ENCODE data around the gene AKAP12.

Gene AKAP12

DNA sequence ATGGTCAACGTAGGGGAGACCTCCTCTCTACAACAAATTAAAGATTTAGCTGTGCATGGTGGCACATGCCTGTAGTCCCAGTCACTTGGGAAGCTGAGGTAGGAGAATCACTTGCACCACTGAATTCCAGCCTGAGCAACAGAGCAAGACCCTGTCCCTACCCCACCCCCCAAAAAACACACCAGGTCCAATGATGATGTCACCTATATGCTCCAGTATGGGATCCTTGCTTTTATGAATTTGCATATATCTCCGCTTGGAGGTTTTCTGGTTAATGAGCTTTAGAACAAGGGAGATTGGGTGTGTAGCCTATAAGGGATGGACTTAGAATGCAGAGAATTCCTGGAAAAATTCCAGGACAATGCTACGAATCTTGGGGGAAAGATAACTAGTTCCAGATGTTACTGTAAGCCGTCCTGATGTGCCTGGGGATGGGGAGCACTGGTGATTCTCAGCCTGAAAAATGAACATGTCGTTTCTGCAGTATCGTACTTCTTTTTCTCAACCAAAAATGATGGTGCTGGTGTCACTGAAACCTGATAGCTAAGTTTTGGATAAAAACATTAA is 90.4 kb downstream of the AKAP12 start:
- no peak for TF ChIP-seq EZH2phosphoT487 (IDR thresholded peaks at IDR 0.05; ENCODE audit: borderline replicate concordance)
- TF ChIP-seq, protein P1, sequence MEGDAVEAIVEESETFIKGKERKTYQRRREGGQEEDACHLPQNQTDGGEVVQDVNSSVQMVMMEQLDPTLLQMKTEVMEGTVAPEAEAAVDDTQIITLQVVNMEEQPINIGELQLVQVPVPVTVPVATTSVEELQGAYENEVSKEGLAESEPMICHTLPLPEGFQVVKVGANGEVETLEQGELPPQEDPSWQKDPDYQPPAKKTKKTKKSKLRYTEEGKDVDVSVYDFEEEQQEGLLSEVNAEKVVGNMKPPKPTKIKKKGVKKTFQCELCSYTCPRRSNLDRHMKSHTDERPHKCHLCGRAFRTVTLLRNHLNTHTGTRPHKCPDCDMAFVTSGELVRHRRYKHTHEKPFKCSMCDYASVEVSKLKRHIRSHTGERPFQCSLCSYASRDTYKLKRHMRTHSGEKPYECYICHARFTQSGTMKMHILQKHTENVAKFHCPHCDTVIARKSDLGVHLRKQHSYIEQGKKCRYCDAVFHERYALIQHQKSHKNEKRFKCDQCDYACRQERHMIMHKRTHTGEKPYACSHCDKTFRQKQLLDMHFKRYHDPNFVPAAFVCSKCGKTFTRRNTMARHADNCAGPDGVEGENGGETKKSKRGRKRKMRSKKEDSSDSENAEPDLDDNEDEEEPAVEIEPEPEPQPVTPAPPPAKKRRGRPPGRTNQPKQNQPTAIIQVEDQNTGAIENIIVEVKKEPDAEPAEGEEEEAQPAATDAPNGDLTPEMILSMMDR (conservative IDR thresholded peaks at IDR 0.05; ENCODE audit: low read length), result no peak
- Histone ChIP-seq H3K4me2 (ENCODE audit: low read depth, low read length, poor library complexity, severe bottlenecking) (no peak overlapping the region), H3F3A (ENCODE audit: low read depth) (no peaks in the 10 kb centered on the region), H3K4me1 (ENCODE audit: insufficient read depth, low read length, poor library complexity, severe bottlenecking) (no peaks in the 10 kb centered on the region), H3K79me2 (ENCODE audit: insufficient read depth, low read length) (no peaks in the 10 kb centered on the region), H3K4me3 (ENCODE audit: low read length, poor library complexity, severe bottlenecking) (no peak overlapping the region), H2AFZ (ENCODE audit: low read length) (no peak overlapping the region), H3K9ac (ENCODE audit: low read depth, low read length, poor library complexity, severe bottlenecking) (no peak overlapping the region), H3K9me2 (replicated peaks; ENCODE audit: low read depth, low read length) (no peaks in the 10 kb centered on the region), H3K27me3 (ENCODE audit: insufficient read depth, low read length, poor library complexity, severe bottlenecking) (no peaks in the 10 kb centered on the region), H3K36me3 (ENCODE audit: insufficient read depth, low read length) (no peaks in the 10 kb centered on the region), H3K9me3 (ENCODE audit: insufficient read depth, low read depth, low read length) (no peaks in the 10 kb centered on the region), H4K20me1 (ENCODE audit: insufficient read depth, low read length, poor library complexity, severe bottlenecking) (no peaks in the 10 kb centered on the region)

DNA sequence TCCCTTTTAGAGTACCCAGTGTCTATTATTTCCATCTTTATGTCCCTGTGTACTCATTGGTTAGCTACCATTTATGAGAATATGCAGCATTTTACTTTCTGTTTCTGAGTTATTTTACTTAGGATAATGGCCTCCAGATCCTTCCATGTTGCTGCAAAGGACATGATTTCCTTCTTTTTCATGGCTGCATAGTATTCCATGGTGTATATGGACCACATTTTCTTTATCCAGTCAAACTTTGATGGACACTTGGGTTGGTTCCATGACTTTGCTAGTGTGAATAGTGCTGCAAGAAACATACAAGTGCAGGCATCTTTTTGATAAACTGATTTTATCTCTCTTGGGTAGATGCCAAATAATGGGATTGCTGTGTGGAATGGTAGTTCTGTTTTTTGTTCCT is 96.2 kb downstream of the AKAP12 start:
- no peak overlapping the region for H3K4me3 ChIP-seq (ENCODE audit: low read length, poor library complexity, severe bottlenecking)
- no peak overlapping the region for H3K9ac ChIP-seq (ENCODE audit: low read depth, low read length, poor library complexity, severe bottlenecking)
- no peak overlapping the region for H2AFZ ChIP-seq (ENCODE audit: low read length)
- H3K36me3 ChIP-seq (ENCODE audit: insufficient read depth, low read length), result no peaks in the 10 kb centered on the region
- H3K79me2 ChIP-seq (ENCODE audit: insufficient read depth, low read length), result no peaks in the 10 kb centered on the region
- H3K4me1 ChIP-seq (ENCODE audit: insufficient read depth, low read length, poor library complexity, severe bottlenecking), result no peaks in the 10 kb centered on the region
- TF ChIP-seq EZH2phosphoT487 (IDR thresholded peaks at IDR 0.05; ENCODE audit: borderline replicate concordance), result no peak
- TF ChIP-seq, protein P1 (conservative IDR thresholded peaks at IDR 0.05; ENCODE audit: low read length), result no peak
- no peaks in the 10 kb centered on the region for H3K9me2 ChIP-seq (replicated peaks; ENCODE audit: low read depth, low read length)
- H3K4me2 ChIP-seq (ENCODE audit: low read depth, low read length, poor library complexity, severe bottlenecking), result no peak overlapping the region
- H4K20me1 ChIP-seq (ENCODE audit: insufficient read depth, low read length, poor library complexity, severe bottlenecking), result no peaks in the 10 kb centered on the region
- H3F3A ChIP-seq (ENCODE audit: low read depth), result no peaks in the 10 kb centered on the region
- H3K27me3 ChIP-seq (ENCODE audit: insufficient read depth, low read length, poor library complexity, severe bottlenecking), result no peaks in the 10 kb centered on the region
- no peaks in the 10 kb centered on the region for H3K9me3 ChIP-seq (ENCODE audit: insufficient read depth, low read depth, low read length)

DNA sequence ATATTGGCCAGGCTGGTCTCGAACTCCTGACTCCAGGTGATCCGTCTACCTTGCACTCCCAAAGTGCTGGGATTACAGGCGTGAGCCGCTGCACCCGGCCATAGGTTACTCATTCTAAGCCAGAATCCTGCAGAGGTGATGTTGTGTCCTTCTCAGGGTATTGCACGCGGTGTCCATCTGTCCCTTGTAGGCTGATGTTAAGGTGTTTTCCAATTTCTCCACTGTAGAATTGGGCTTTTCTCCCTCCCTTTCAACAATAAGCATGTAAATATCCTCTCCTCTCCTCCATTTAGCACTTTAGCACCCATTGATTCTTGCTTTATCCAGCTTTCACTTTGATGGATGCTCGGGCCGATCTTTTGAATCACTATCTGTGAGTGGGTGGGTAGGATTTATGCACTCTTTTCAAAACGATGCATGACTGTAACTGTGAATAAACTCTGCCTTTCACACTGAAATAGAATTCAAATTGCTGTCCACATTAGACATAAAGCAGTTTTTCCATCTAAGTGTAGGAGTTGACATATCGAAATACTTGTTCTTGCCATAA is 99.0 kb downstream of the AKAP12 start:
- Histone ChIP-seq H4K20me1 (ENCODE audit: insufficient read depth, low read length, poor library complexity, severe bottlenecking) (no peaks in the 10 kb centered on the region), H3K4me2 (ENCODE audit: low read depth, low read length, poor library complexity, severe bottlenecking) (no peak overlapping the region), H3K9ac (ENCODE audit: low read depth, low read length, poor library complexity, severe bottlenecking) (no peak overlapping the region), H2AFZ (ENCODE audit: low read length) (no peak overlapping the region), H3K36me3 (ENCODE audit: insufficient read depth, low read length) (no peaks in the 10 kb centered on the region), H3F3A (ENCODE audit: low read depth) (no peaks in the 10 kb centered on the region), H3K4me1 (ENCODE audit: insufficient read depth, low read length, poor library complexity, severe bottlenecking) (no peaks in the 10 kb centered on the region), H3K79me2 (ENCODE audit: insufficient read depth, low read length) (no peaks in the 10 kb centered on the region), H3K9me2 (replicated peaks; ENCODE audit: low read depth, low read length) (no peaks in the 10 kb centered on the region), H3K27me3 (ENCODE audit: insufficient read depth, low read length, poor library complexity, severe bottlenecking) (no peaks in the 10 kb centered on the region), H3K4me3 (ENCODE audit: low read length, poor library complexity, severe bottlenecking) (no peak overlapping the region), H3K9me3 (ENCODE audit: insufficient read depth, low read depth, low read length) (no peaks in the 10 kb centered on the region)
- TF ChIP-seq, protein P1 (conservative IDR thresholded peaks at IDR 0.05; ENCODE audit: low read length), result no peak
- TF ChIP-seq EZH2phosphoT487 (IDR thresholded peaks at IDR 0.05; ENCODE audit: borderline replicate concordance), result no peak

Measured in Loucy (cell line).